Measurements from ENCODE around the gene SAMHD1.

GRCh38 chr20:36937402-36937770 lies 14.1 kb downstream of the SAMHD1 start:
- TF ChIP-seq POLR2A (IDR thresholded peaks at IDR 0.05; ENCODE audit: low read depth, low read length) (no peak), POLR2AphosphoS5 (IDR thresholded peaks at IDR 0.05; ENCODE audit: insufficient read depth, low read depth, low read length) (no peak), EZH2 (IDR thresholded peaks at IDR 0.05; ENCODE audit: borderline replicate concordance, low read depth, low read length, severe bottlenecking) (no peak), GATA2 (IDR thresholded peaks at IDR 0.05; ENCODE audit: insufficient read depth, insufficient read length, low read depth, low read length) (no peak), MYC (IDR thresholded peaks at IDR 0.05; ENCODE audit: low read depth, low read length) (no peak)
- TF ChIP-seq, protein P1, sequence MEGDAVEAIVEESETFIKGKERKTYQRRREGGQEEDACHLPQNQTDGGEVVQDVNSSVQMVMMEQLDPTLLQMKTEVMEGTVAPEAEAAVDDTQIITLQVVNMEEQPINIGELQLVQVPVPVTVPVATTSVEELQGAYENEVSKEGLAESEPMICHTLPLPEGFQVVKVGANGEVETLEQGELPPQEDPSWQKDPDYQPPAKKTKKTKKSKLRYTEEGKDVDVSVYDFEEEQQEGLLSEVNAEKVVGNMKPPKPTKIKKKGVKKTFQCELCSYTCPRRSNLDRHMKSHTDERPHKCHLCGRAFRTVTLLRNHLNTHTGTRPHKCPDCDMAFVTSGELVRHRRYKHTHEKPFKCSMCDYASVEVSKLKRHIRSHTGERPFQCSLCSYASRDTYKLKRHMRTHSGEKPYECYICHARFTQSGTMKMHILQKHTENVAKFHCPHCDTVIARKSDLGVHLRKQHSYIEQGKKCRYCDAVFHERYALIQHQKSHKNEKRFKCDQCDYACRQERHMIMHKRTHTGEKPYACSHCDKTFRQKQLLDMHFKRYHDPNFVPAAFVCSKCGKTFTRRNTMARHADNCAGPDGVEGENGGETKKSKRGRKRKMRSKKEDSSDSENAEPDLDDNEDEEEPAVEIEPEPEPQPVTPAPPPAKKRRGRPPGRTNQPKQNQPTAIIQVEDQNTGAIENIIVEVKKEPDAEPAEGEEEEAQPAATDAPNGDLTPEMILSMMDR (IDR thresholded peaks at IDR 0.05; ENCODE audit: extremely low read depth in 1 of 2, insufficient read depth in 1 of 2, low read depth in 1 of 2, low read length in 2 of 2) = no peak
- TF ChIP-seq, protein P2, sequence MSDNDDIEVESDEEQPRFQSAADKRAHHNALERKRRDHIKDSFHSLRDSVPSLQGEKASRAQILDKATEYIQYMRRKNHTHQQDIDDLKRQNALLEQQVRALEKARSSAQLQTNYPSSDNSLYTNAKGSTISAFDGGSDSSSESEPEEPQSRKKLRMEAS (IDR thresholded peaks at IDR 0.05; ENCODE audit: insufficient read depth, insufficient read length) = no peak
